CD4-positive, alpha-beta T cell (primary cell): ENCODE data around the gene IQCM. TPM values are rescaled to one million over a fixed set of nuclear protein-coding genes. Genes with fewer than 3 reads are reported as not detected.

Experiments
- ATAC-seq: fragments of 200-7000 bp; cut with Tn5 transposase; one replicate; pipeline ENCODE4 v1.10.0; 2022; ENCODE audit warnings: mild to moderate bottlenecking; ENCODE audit not compliant: poor library complexity
- CTCF ChIA-PET: fragments of 350-600 bp; sonication (Branson Sonifier 250); formaldehyde crosslinking; loops from one replicate; lab custom pipeline; 2021; ENCODE audit warnings: antibody characterized with exemption, inconsistent platforms; lab: Charles Lee
- POLR2A ChIA-PET: fragments of 350-600 bp; sonication (Branson Sonifier 250); formaldehyde crosslinking; loops from one replicate; lab custom pipeline; 2021; ENCODE audit warnings: antibody characterized with exemption, inconsistent platforms; lab: Charles Lee
- DNase-seq, 14 experiments: peaks; one replicate each; pipeline ENCODE4 v3.0.0-alpha.2; 2013 to 2020; ENCODE audit warnings: mixed read lengths in 2 of 14
- H3K27ac ChIP-seq, 2 donors: one replicate each; pipeline versions ENCODE4 v1.5.1 to v1.7.0; 2013; ENCODE audit warnings: low read length in 2 of 2, low read depth in 1 of 2, mild to moderate bottlenecking in 1 of 2
- H3K27me3 ChIP-seq, 2 experiments: 1 replicate in 1 of 2; 2 replicates in 1 of 2; pipeline versions ENCODE4 v1.6.1 to v1.7.0; 2013; ENCODE audit warnings: low read length in 2 of 2, control low read depth in 1 of 2, mild to moderate bottlenecking in 1 of 2, moderate library complexity in 1 of 2; ENCODE audit not compliant: insufficient read depth in 2 of 2, control insufficient read depth in 1 of 2
- H3K36me3 ChIP-seq: one replicate; pipeline ENCODE4 v1.6.1; 2013; ENCODE audit warnings: low read length, control low read depth; ENCODE audit not compliant: insufficient read depth
- H3K4me1 ChIP-seq: one replicate; pipeline ENCODE4 v1.6.1; 2013; ENCODE audit warnings: low read length, control low read depth; ENCODE audit not compliant: insufficient read depth
- H3K4me3 ChIP-seq: one replicate; pipeline ENCODE4 v1.5.1; 2013; ENCODE audit warnings: mild to moderate bottlenecking, low read length, moderate library complexity
- H3K9me3 ChIP-seq, 2 experiments: 1 replicate in 1 of 2; 2 replicates in 1 of 2; pipeline versions ENCODE4 v1.6.1 to v1.7.0; 2013; ENCODE audit warnings: low read length in 2 of 2, mild to moderate bottlenecking in 2 of 2, control low read depth in 1 of 2, moderate library complexity in 1 of 2; ENCODE audit not compliant: control insufficient read depth in 1 of 2, insufficient read depth in 1 of 2
- H3K27ac Mint-ChIP-seq: one replicate; pipeline ENCODE4 v1.8.0; 2020; ENCODE audit warnings: mixed read lengths
- H3K27me3 Mint-ChIP-seq: one replicate; pipeline ENCODE4 v1.8.0; 2021; ENCODE audit warnings: mixed read lengths
- H3K36me3 Mint-ChIP-seq: one replicate; pipeline ENCODE4 v1.8.0; 2021; ENCODE audit warnings: low read depth, mixed read lengths
- H3K4me1 Mint-ChIP-seq: one replicate; pipeline ENCODE4 v1.8.0; 2021; ENCODE audit warnings: low read depth, mixed read lengths
- H3K4me3 Mint-ChIP-seq: one replicate; pipeline ENCODE4 v1.8.0; 2020; ENCODE audit warnings: mild to moderate bottlenecking, mixed read lengths
- H3K9me3 Mint-ChIP-seq: one replicate; pipeline ENCODE4 v1.8.0; 2020; ENCODE audit warnings: mixed read lengths
- CTCF ChIP-seq: fragments of 200-600 bp; IDR thresholded peaks from one replicate; pipeline ENCODE4 v1.8.0; 2022; ENCODE audit warnings: antibody characterized with exemption, mild to moderate bottlenecking
- intact Hi-C, 2 experiments: fragments of 100-400 bp; cut with DNase I in 1 of 2; cut with micrococcal nuclease in 1 of 2; formaldehyde crosslinking; loops; one replicate each; pipeline versions ENCODE4 v1.15.1 to v1.9.0; 2023 to 2025; cut with DNase I, micrococcal nuclease
- total RNA-seq, 174 experiments: library from RNA in 2 of 174; stranded (reverse) in 2 of 174; gene quantifications; one replicate each; pipeline ENCODE4 v1.2.3 and lab custom pipeline; 2021 to 2026

Gene IQCM
- total RNA-seq, 2 experiments from 2014 or later: not detected

GRCh38 chr4:149741186-149741831 lies 74.3 kb downstream of the IQCM start:
- no peak overlapping the region for H3K4me3 Mint-ChIP-seq
- no peak for TF ChIP-seq CTCF
- intact Hi-C loops: no loop called here
- POLR2A ChIA-PET: no interaction called here
- no peak overlapping the region for H3K27ac Mint-ChIP-seq
- no peaks in the 10 kb centered on the region for H3K4me1 Mint-ChIP-seq
- Histone ChIP-seq H3K36me3 (no peaks in the 10 kb centered on the region), H3K4me1 (no peaks in the 10 kb centered on the region), H3K27ac (no peak overlapping the region), H3K9me3 (no peaks in the 10 kb centered on the region), H3K4me3 (no peak overlapping the region), H3K27me3 (no peaks in the 10 kb centered on the region)
- ATAC-seq (no peak), DNase-seq (no peak)
- H3K36me3 Mint-ChIP-seq: no peaks in the 10 kb centered on the region
- H3K27me3 Mint-ChIP-seq: no peaks in the 10 kb centered on the region
- CTCF ChIA-PET: no interaction called here
- H3K9me3 Mint-ChIP-seq: no peaks in the 10 kb centered on the region

- no peaks in the 10 kb centered on the region for H3K36me3 ChIP-seq
- TF ChIP-seq CTCF: no peak
- DNase-seq (no peak), ATAC-seq (no peak)
- H3K4me3 ChIP-seq: no peak overlapping the region
- Mint-ChIP-seq H3K9me3 (no peaks in the 10 kb centered on the region), H3K27ac (no peak overlapping the region), H3K27me3 (no peaks in the 10 kb centered on the region), H3K4me1 (no peaks in the 10 kb centered on the region), H3K4me3 (no peak overlapping the region), H3K36me3 (no peaks in the 10 kb centered on the region)
- H3K27me3 ChIP-seq: no peaks in the 10 kb centered on the region
- H3K9me3 ChIP-seq: no peaks in the 10 kb centered on the region
- no peak overlapping the region for H3K27ac ChIP-seq
- intact Hi-C loops: no loop called here
- ChIA-PET POLR2A (no interaction called here), CTCF (no interaction called here)
- H3K4me1 ChIP-seq: no peaks in the 10 kb centered on the region
Observed at GRCh38 chr4:149738156-149738555, 77.5 kb downstream of the IQCM start.

GRCh38 chr4:149735796-149736195 lies 79.8 kb downstream of the IQCM start:
- no peaks in the 10 kb centered on the region for H3K27me3 ChIP-seq
- Mint-ChIP-seq H3K4me3 (no peak overlapping the region), H3K27ac (no peak overlapping the region), H3K9me3 (no peaks in the 10 kb centered on the region), H3K27me3 (no peaks in the 10 kb centered on the region), H3K4me1 (no peaks in the 10 kb centered on the region), H3K36me3 (no peaks in the 10 kb centered on the region)
- no peak for TF ChIP-seq CTCF
- no peaks in the 10 kb centered on the region for H3K36me3 ChIP-seq
- intact Hi-C loops: no loop called here
- CTCF ChIA-PET: no interaction called here
- no peak overlapping the region for H3K27ac ChIP-seq
- DNase-seq: no peak
- H3K4me3 ChIP-seq: no peak overlapping the region
- H3K9me3 ChIP-seq: no peaks in the 10 kb centered on the region
- POLR2A ChIA-PET: no interaction called here
- no peak for ATAC-seq
- no peaks in the 10 kb centered on the region for H3K4me1 ChIP-seq
